HCT116 (cell line): ENCODE measurements around the gene NARS2. TPM values are rescaled to one million over a fixed set of nuclear protein-coding genes. Genes with fewer than 3 reads are reported as not detected.

ENCODE experiments used
- ATAC-seq: fragments of 200-7000 bp; cut with Tn5 transposase; 2 replicates; pipeline ENCODE4 v1.9.1; 2020; ENCODE audit warnings: mild to moderate bottlenecking, moderate library complexity
- BruUV-seq: library from RNA; stranded (reverse); fragments of 400-500 nt; replicated peaks from 2 replicates; lab custom pipeline; 2021; lab: Mats Ljungman, UMichigan
- CTCF ChIA-PET: fragments of 300-600 bp; sonication (Branson Sonifier 250); formaldehyde crosslinking; loops from one replicate; lab custom pipeline; 2021; ENCODE audit warnings: antibody characterized with exemption; lab: Charles Lee
- POLR2A ChIA-PET: fragments of 300-600, 350-600 bp; sonication (Branson Sonifier 250); formaldehyde crosslinking; loops from one replicate; lab custom pipeline; 2021; ENCODE audit warnings: antibody characterized with exemption; lab: Charles Lee
- RAD21 ChIA-PET, 2 experiments: fragments of 300-600 bp; sonication (Branson Sonifier 250); formaldehyde crosslinking; loops; one replicate each; lab custom pipeline; 2023; ENCODE audit warnings: low total read pairs in 2 of 2; ENCODE audit not compliant: uncharacterized antibody in 2 of 2, unreplicated experiment in 2 of 2, low non-redundant PET in 1 of 2; lab: Charles Lee
- DNase-seq: peaks from one replicate; pipeline ENCODE4 v3.0.0-alpha.2; 2010; ENCODE audit warnings: low read depth, low spot score
- H2AFZ ChIP-seq: fragments of 200-600 bp; shearing (Covaris generic), sonication (generic); 2 replicates; pipeline ENCODE4 v1.6.1; 2017; ENCODE audit warnings: low read depth, mixed run types, mixed read lengths, antibody characterized with exemption, low read length; ENCODE audit not compliant: poor library complexity, severe bottlenecking
- H3K27ac ChIP-seq: 2 replicates; pipeline ENCODE4 v1.5.1; 2012; ENCODE audit warnings: low read depth, low read length
- H3K27me3 ChIP-seq: fragments of 200-600 bp; sonication (generic); 2 replicates; pipeline ENCODE4 v1.6.1; 2016; ENCODE audit warnings: mixed run types, low read length, mixed read lengths; ENCODE audit not compliant: insufficient read depth
- H3K36me3 ChIP-seq, 2 experiments: fragments of 200-500 bp in 1 of 2; fragments of 200-600 bp in 1 of 2; sonication (Bioruptor generic) in 1 of 2; sonication (generic) in 1 of 2; 2 replicates each; pipeline versions ENCODE4 v1.5.1 to v1.6.1; 2014 to 2016; ENCODE audit warnings: low read length in 2 of 2, inconsistent platforms in 1 of 2, mixed read lengths in 1 of 2, mixed run types in 1 of 2; ENCODE audit not compliant: insufficient read depth in 2 of 2, control insufficient read depth in 1 of 2
- H3K4me1 ChIP-seq, 2 experiments: fragments of 200-600 bp in 1 of 2; sonication (generic) in 1 of 2; 2 replicates each; pipeline versions ENCODE4 v1.5.1 to v1.6.1; 2012 to 2017; ENCODE audit warnings: low read length in 2 of 2, inconsistent platforms in 1 of 2, mild to moderate bottlenecking in 1 of 2, mixed read lengths in 1 of 2, mixed run types in 1 of 2, moderate library complexity in 1 of 2; ENCODE audit not compliant: insufficient read depth in 2 of 2, control insufficient read depth in 1 of 2
- H3K4me2 ChIP-seq: fragments of 200-600 bp; sonication (generic); 2 replicates; pipeline ENCODE4 v1.6.1; 2017; ENCODE audit warnings: mixed run types, low read length, mixed read lengths
- H3K4me3 ChIP-seq, 2 experiments: fragments of 200-600 bp in 1 of 2; sonication (generic) in 1 of 2; replicated peaks in 1 of 2; 2 replicates each; pipeline ENCODE4 v1.5.1; 2011 to 2016; ENCODE audit warnings: low read length in 2 of 2, control low read depth in 1 of 2, low read depth in 1 of 2, mild to moderate bottlenecking in 1 of 2, mixed read lengths in 1 of 2, mixed run types in 1 of 2
- H3K79me2 ChIP-seq: fragments of 200-600 bp; sonication (generic); 2 replicates; pipeline ENCODE4 v1.6.1; 2017; ENCODE audit warnings: mild to moderate bottlenecking, mixed run types, low read length, moderate library complexity, mixed read lengths; ENCODE audit not compliant: insufficient read depth
- H3K9ac ChIP-seq: fragments of 200-600 bp; sonication (generic); 2 replicates; pipeline ENCODE4 v1.6.1; 2016; ENCODE audit warnings: low read length, mixed read lengths
- H3K9me2 ChIP-seq: fragments of 200-600 bp; sonication (generic), shearing (Covaris generic); 2 replicates; pipeline ENCODE4 v1.6.1; 2017; ENCODE audit warnings: mixed run types, mild to moderate bottlenecking, moderate library complexity; ENCODE audit not compliant: insufficient read depth
- H3K9me3 ChIP-seq, 2 experiments: fragments of 200-500 bp in 1 of 2; fragments of 200-600 bp in 1 of 2; sonication (Bioruptor generic) in 1 of 2; sonication (generic) in 1 of 2; 2 replicates each; pipeline ENCODE4 v1.6.1; 2014 to 2017; ENCODE audit warnings: low read length in 2 of 2, mixed read lengths in 2 of 2, inconsistent platforms in 1 of 2, low read depth in 1 of 2, mild to moderate bottlenecking in 1 of 2, mixed run types in 1 of 2, moderate library complexity in 1 of 2; ENCODE audit not compliant: control insufficient read depth in 1 of 2, insufficient read depth in 1 of 2
- H4K20me1 ChIP-seq: fragments of 200-600 bp; sonication (generic), shearing (Covaris generic); 2 replicates; pipeline ENCODE4 v1.6.1; 2017; ENCODE audit warnings: mixed run types, mild to moderate bottlenecking, moderate library complexity; ENCODE audit not compliant: insufficient read depth
- ATF3 ChIP-seq: IDR thresholded peaks from 2 replicates; pipeline ENCODE4 v1.6.1; 2012
- CBX3 ChIP-seq: IDR thresholded peaks from 2 replicates; pipeline ENCODE4 v1.6.1; 2012; ENCODE audit warnings: low read depth
- CTCF ChIP-seq, 3 experiments: fragments of 200-600 bp in 1 of 3; sonication (generic) in 1 of 3; IDR thresholded peaks in 2 of 3; conservative IDR thresholded peaks in 1 of 3; 2 replicates each; pipeline ENCODE4 v1.5.1; 2012 to 2017; ENCODE audit warnings: low read depth in 2 of 3, low read length in 2 of 3, antibody characterized with exemption in 1 of 3, borderline replicate concordance in 1 of 3, control low read depth in 1 of 3, mild to moderate bottlenecking in 1 of 3, mixed read lengths in 1 of 3, mixed run types in 1 of 3, moderate library complexity in 1 of 3; ENCODE audit not compliant: insufficient read depth in 1 of 3
- EGR1 ChIP-seq: IDR thresholded peaks from 2 replicates; pipeline ENCODE4 v1.6.1; 2012; ENCODE audit warnings: low read depth
- ELF1 ChIP-seq: IDR thresholded peaks from 2 replicates; pipeline ENCODE4 v1.6.1; 2012; ENCODE audit warnings: low read depth, borderline replicate concordance
- EZH2 ChIP-seq: fragments of 200-600 bp; sonication (generic); IDR thresholded peaks from 2 replicates; pipeline ENCODE4 v1.6.1; 2017; ENCODE audit warnings: antibody characterized with exemption, mixed run types
- EZH2phosphoT487 ChIP-seq: fragments of 200-600 bp; IDR thresholded peaks from 2 replicates; pipeline ENCODE4 v1.6.1; 2018; ENCODE audit warnings: antibody characterized with exemption, borderline replicate concordance
- FOSL1 ChIP-seq: IDR thresholded peaks from 2 replicates; pipeline ENCODE4 v1.6.1; 2012; ENCODE audit warnings: low read depth
- JUND ChIP-seq: IDR thresholded peaks from 2 replicates; pipeline ENCODE4 v1.6.1; 2012
- POLR2A ChIP-seq: IDR thresholded peaks from 2 replicates; pipeline ENCODE4 v1.7.0; 2011; ENCODE audit warnings: borderline replicate concordance; ENCODE audit not compliant: insufficient read depth, insufficient read length; ENCODE audit errors: extremely low read depth
- REST ChIP-seq: IDR thresholded peaks from 2 replicates; pipeline ENCODE4 v1.6.1; 2012; ENCODE audit warnings: low read depth
- SIN3A ChIP-seq: IDR thresholded peaks from 2 replicates; pipeline ENCODE4 v1.6.1; 2012; ENCODE audit warnings: low read depth
- SP1 ChIP-seq: IDR thresholded peaks from 2 replicates; pipeline ENCODE4 v1.6.1; 2012; ENCODE audit warnings: low read depth
- SRF ChIP-seq: IDR thresholded peaks from 2 replicates; pipeline ENCODE4 v1.6.1; 2012; ENCODE audit warnings: low read depth
- TCF7L2 ChIP-seq: IDR thresholded peaks from 2 replicates; pipeline ENCODE4 v1.7.0; 2011; ENCODE audit warnings: borderline replicate concordance, inconsistent platforms; ENCODE audit not compliant: insufficient read depth, insufficient read length; ENCODE audit errors: extremely low read depth
- YY1 ChIP-seq: IDR thresholded peaks from 2 replicates; pipeline ENCODE4 v1.6.1; 2011; ENCODE audit warnings: low read length, low read depth, moderate library complexity, mild to moderate bottlenecking; ENCODE audit not compliant: insufficient replicate concordance; ENCODE audit errors: extremely low read depth
- ZBTB33 ChIP-seq: IDR thresholded peaks from 2 replicates; pipeline ENCODE4 v1.6.1; 2011; ENCODE audit warnings: mild to moderate bottlenecking, low read length, moderate library complexity; ENCODE audit not compliant: insufficient replicate concordance; ENCODE audit errors: extremely low read depth
- ZFX ChIP-seq: fragments of 450-650 bp; IDR thresholded peaks from 2 replicates; pipeline ENCODE4 v1.6.1; 2017
- ZNF274 ChIP-seq: fragments of 200-500 bp; sonication (Bioruptor generic); IDR thresholded peaks from 2 replicates; pipeline ENCODE4 v1.6.1; 2014; ENCODE audit warnings: mild to moderate bottlenecking, low read depth, low read length, inconsistent platforms
- intact Hi-C: fragments of 100-400 bp; cut with micrococcal nuclease; formaldehyde crosslinking; loops from 2 replicates; pipeline ENCODE4 v1.10.0; 2022
- total RNA-seq: library from RNA; stranded (reverse); gene quantifications from one replicate; pipeline ENCODE4 v1.2.1, GENCODE V29; 2021; ENCODE audit not compliant: unreplicated experiment

Gene NARS2
- total RNA-seq, 1 experiment from 2014 or later, result 26.0 TPM

- Histone ChIP-seq H3K4me3 (no peak overlapping the region), H2AFZ (no peak overlapping the region), H3K9ac (no peak overlapping the region), H3K27me3 (no peaks in the 10 kb centered on the region), H3K27ac (no peak overlapping the region), H3K9me2 (no peaks in the 10 kb centered on the region), H3K9me3 (no peaks in the 10 kb centered on the region), H3K79me2 (peaks cover 61% of the 10 kb centered on the region), H4K20me1 (no peaks in the 10 kb centered on the region), H3K36me3 (peaks cover 10 to 34% of the 10 kb centered on the region in 2 experiments; a peak in 2 of 4 replicates), H3K4me1 (peaks cover 0 to 7% of the 10 kb centered on the region in 2 experiments; a peak in 2 of 4 replicates), H3K4me2 (no peak overlapping the region)
- no peak for DNase-seq
- ChIA-PET CTCF (no interaction called here), RAD21 (no interaction called here), POLR2A (no interaction called here)
- TF ChIP-seq EGR1 (no peak), CBX3 (no peak), ZFX (no peak), REST (no peak), SIN3A (no peak), ZNF274 (no peak), POLR2A (no peak), TCF7L2 (no peak), CTCF (IDR thresholded peaks at IDR 0.05 in 2 of 3, conservative IDR thresholded peaks at IDR 0.05 in 1 of 3; ENCODE audit: borderline replicate concordance in 1 of 3, insufficient read depth in 1 of 3, low read depth in 2 of 3, low read length in 2 of 3) (no peak), ZBTB33 (no peak), JUND (no peak), EZH2 (no peak), EZH2phosphoT487 (no peak), ELF1 (no peak), ATF3 (no peak), SRF (no peak), SP1 (no peak), FOSL1 (no peak), YY1 (no peak)
- no TSS peak for BruUV-seq
- no peak for ATAC-seq
- intact Hi-C loops, result loop anchor here (5.0 kb wide), 1 partner anchor 783 kb away; no protein-coding TSS in a partner anchor
Measured at GRCh38 chr11:78560153-78560552, 14.5 kb downstream of the NARS2 start.
